Esophagus squamous epithelium (tissue), 5 donors: ENCODE results near the gene C18orf63. TPM values are rescaled to one million over a fixed set of nuclear protein-coding genes. Genes with fewer than 3 reads are reported as not detected.
A peak's percentile ranks its signal among the peaks of the same experiment; 100 is the strongest.

Source experiments
- DNase-seq: peaks from one replicate; lab custom pipeline; 2025; lab: John Stamatoyannopoulos, UW
- H3K27ac ChIP-seq, 4 donors: fragments of 200-600 bp; sonication (generic); one replicate each; pipeline ENCODE4 v1.5.1; 2016 to 2019; ENCODE audit warnings: mild to moderate bottlenecking in 1 of 4
- H3K27me3 ChIP-seq, 4 donors: fragments of 200-600 bp; sonication (generic); 1 replicate in 3 of 4; 2 replicates in 1 of 4; pipeline versions ENCODE4 v1.5.1 to v1.6.0; 2017 to 2021; ENCODE audit warnings: antibody characterized with exemption in 1 of 4
- H3K36me3 ChIP-seq, 3 donors: fragments of 200-600 bp; sonication (generic); one replicate each; pipeline ENCODE4 v1.5.1; 2016 to 2019
- H3K4me1 ChIP-seq, 3 donors: fragments of 200-600 bp; sonication (generic); one replicate each; pipeline ENCODE4 v1.5.1; 2017 to 2019
- H3K4me3 ChIP-seq, 4 donors: fragments of 200-600 bp; sonication (generic); 1 replicate in 3 of 4; 2 replicates in 1 of 4; pipeline ENCODE4 v1.5.1; 2016 to 2019; ENCODE audit warnings: mild to moderate bottlenecking in 2 of 4, moderate library complexity in 1 of 4
- H3K9me3 ChIP-seq, 3 donors: fragments of 200-600 bp; sonication (generic); one replicate each; pipeline ENCODE4 v1.5.1; 2016 to 2019
- POLR2A ChIP-seq, 4 donors: fragments of 450-650 bp; IDR thresholded peaks; one replicate each; pipeline ENCODE4 v1.6.1; 2017; ENCODE audit warnings: antibody characterized with exemption in 4 of 4, mild to moderate bottlenecking in 4 of 4, moderate library complexity in 3 of 4
- WGBS, 2 donors: methylation state at CpG; one replicate each; pipeline ENCODE4 v1.1.5; 2018; 5-methylcytosine and 5-hydroxymethylcytosine counted together
- intact Hi-C: fragments of 100-400 bp; cut with DNase I; formaldehyde crosslinking; loops from one replicate; pipeline ENCODE4 v1.15.0; 2022
- total RNA-seq, 4 donors: library from RNA; depleted of rRNA; stranded (reverse); fragments of >200 nt; gene quantifications; one replicate each; pipeline ENCODE4 v1.1.0, GENCODE V29; 2016
- TF ChIP-seq, protein P1 (sequence below), 6 experiments: fragments of 450-650 bp in 4 of 6; fragments of 200-600 bp in 2 of 6; sonication (generic) in 2 of 6; IDR thresholded peaks; one replicate each; pipeline ENCODE4 v1.5.1; 2016 to 2019; ENCODE audit warnings: antibody characterized with exemption in 6 of 6, mild to moderate bottlenecking in 4 of 6, moderate library complexity in 4 of 6
- donor health status: DM: yes; HTN: yes; CAD: no.

C18orf63 gene
- total RNA-seq, 4 donors from 2014 or later, result not detected

- WGBS, 2 donors, result 86 to 90% methylated on average over 4 of the region's 4 CpGs
Observed at GRCh38 chr18:74286106-74286855, 29.4 kb upstream of the C18orf63 start.

GRCh38 chr18:74286856-74287255, 28.8 kb upstream of the C18orf63 start:
- intact Hi-C loops, result no loop called here
- 85 to 92% methylated on average over 2 of the region's 2 CpGs for WGBS, 2 donors
- H3K27me3 ChIP-seq, result no peaks in the 10 kb centered on the region
- TF ChIP-seq, protein P1, sequence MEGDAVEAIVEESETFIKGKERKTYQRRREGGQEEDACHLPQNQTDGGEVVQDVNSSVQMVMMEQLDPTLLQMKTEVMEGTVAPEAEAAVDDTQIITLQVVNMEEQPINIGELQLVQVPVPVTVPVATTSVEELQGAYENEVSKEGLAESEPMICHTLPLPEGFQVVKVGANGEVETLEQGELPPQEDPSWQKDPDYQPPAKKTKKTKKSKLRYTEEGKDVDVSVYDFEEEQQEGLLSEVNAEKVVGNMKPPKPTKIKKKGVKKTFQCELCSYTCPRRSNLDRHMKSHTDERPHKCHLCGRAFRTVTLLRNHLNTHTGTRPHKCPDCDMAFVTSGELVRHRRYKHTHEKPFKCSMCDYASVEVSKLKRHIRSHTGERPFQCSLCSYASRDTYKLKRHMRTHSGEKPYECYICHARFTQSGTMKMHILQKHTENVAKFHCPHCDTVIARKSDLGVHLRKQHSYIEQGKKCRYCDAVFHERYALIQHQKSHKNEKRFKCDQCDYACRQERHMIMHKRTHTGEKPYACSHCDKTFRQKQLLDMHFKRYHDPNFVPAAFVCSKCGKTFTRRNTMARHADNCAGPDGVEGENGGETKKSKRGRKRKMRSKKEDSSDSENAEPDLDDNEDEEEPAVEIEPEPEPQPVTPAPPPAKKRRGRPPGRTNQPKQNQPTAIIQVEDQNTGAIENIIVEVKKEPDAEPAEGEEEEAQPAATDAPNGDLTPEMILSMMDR (IDR thresholded peaks at IDR 0.05), result no peak
- TF ChIP-seq POLR2A (IDR thresholded peaks at IDR 0.05), result no peak
- no peak for DNase-seq
- no peak overlapping the region for H3K4me3 ChIP-seq
- no peak overlapping the region for H3K27ac ChIP-seq
- no peaks in the 10 kb centered on the region for H3K36me3 ChIP-seq
- H3K9me3 ChIP-seq, result no peaks in the 10 kb centered on the region
- H3K4me1 ChIP-seq, result peaks cover 38 to 64% (median 38%) of the 10 kb centered on the region in 3 donors

More at GRCh38 chr18:74286106-74286855, 29.4 kb upstream of the C18orf63 start:
- DNase-seq, result no peak
- intact Hi-C loops, result no loop called here
- no peak overlapping the region for H3K27ac ChIP-seq
- no peaks in the 10 kb centered on the region for H3K27me3 ChIP-seq
- H3K9me3 ChIP-seq, result no peaks in the 10 kb centered on the region
- H3K36me3 ChIP-seq, result no peaks in the 10 kb centered on the region
- no peak overlapping the region for H3K4me3 ChIP-seq
- TF ChIP-seq, protein P1 (IDR thresholded peaks at IDR 0.05), result no peak
- TF ChIP-seq POLR2A (IDR thresholded peaks at IDR 0.05), result no peak
- peaks cover 42 to 67% (median 44%) of the 10 kb centered on the region in 3 donors for H3K4me1 ChIP-seq

- 77 to 86% methylated on average over 5 of the region's 5 CpGs for WGBS, 2 donors
- no peak for DNase-seq
- intact Hi-C loops, result no loop called here
- no peak overlapping the region for H3K4me3 ChIP-seq
- no peaks in the 10 kb centered on the region for H3K27me3 ChIP-seq
- no peaks in the 10 kb centered on the region for H3K9me3 ChIP-seq
- H3K27ac ChIP-seq, result peak overlapping the region in 2 of 4 donors; percentile 75 to 87
- peaks cover 27 to 58% (median 32%) of the 10 kb centered on the region in 3 donors for H3K4me1 ChIP-seq
- no peaks in the 10 kb centered on the region for H3K36me3 ChIP-seq
- TF ChIP-seq, protein P1 (IDR thresholded peaks at IDR 0.05), result no peak
- no peak for TF ChIP-seq POLR2A (IDR thresholded peaks at IDR 0.05)
Observed at GRCh38 chr18:74288041-74288440, 27.6 kb upstream of the C18orf63 start.

DNA sequence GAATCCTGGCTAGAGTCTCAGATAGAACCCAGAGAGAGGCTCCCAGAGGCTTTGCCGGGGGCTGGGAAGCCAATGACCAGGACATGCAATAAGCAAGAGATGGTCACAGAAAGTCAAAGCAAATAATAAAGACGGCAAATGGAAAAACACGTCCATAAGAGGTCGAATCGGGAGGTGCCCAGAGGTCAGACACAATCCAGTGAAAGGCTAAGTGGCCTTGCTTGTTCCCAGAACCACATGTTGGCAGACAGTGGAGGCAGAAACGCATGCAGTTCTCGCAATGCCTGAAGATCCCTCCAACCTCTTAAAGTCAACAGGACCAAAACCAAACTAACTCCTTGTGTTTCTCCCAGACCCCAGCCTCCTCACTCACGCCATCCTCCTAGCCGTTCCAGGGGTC, 26.9 kb upstream of the C18orf63 start:
- 71 to 75% methylated on average over 9 of the region's 9 CpGs for whole genome bisulfite sequencing, 2 donors
- Histone ChIP-seq H3K36me3 (no peaks in the 10 kb centered on the region), H3K27ac (peak overlapping the region in 2 of 4 donors; percentile 75 to 87), H3K4me1 (peaks cover 21 to 51% (median 27%) of the 10 kb centered on the region in 3 donors), H3K9me3 (no peaks in the 10 kb centered on the region), H3K4me3 (peak overlapping the region in 1 of 4 donors; percentile 9), H3K27me3 (no peaks in the 10 kb centered on the region)
- intact Hi-C loops, result no loop called here
- DNase-seq, result no peak
- TF ChIP-seq, protein P1 (IDR thresholded peaks at IDR 0.05), result no peak
- TF ChIP-seq POLR2A (IDR thresholded peaks at IDR 0.05), result no peak

GRCh38 chr18:74289137-74289536, 26.5 kb upstream of the C18orf63 start:
- Histone ChIP-seq H3K27ac (peak overlapping the region in 2 of 4 donors; percentile 75 to 87), H3K4me1 (peaks cover 18 to 48% (median 25%) of the 10 kb centered on the region in 3 donors), H3K4me3 (peak overlapping the region in 1 of 4 donors; percentile 9), H3K27me3 (no peaks in the 10 kb centered on the region), H3K9me3 (no peaks in the 10 kb centered on the region), H3K36me3 (no peaks in the 10 kb centered on the region)
- 30 to 49% methylated on average over 3 of the region's 3 CpGs for WGBS, 2 donors
- intact Hi-C loops, result no loop called here
- DNase-seq, result no peak
- no peak for TF ChIP-seq POLR2A (IDR thresholded peaks at IDR 0.05)
- TF ChIP-seq, protein P1 (IDR thresholded peaks at IDR 0.05), result no peak
